BLaER1 treated with 17β-estradiol and CSF1 and Interleukin-3, amounts not matched to agents 10 nM and 100 nM (cell line): ENCODE data around the gene RNASEL.

ENCODE experiments used
- H3K27ac ChIP-seq, 11 experiments: shearing (Covaris generic); formaldehyde crosslinking; 2 replicates each; pipeline ENCODE4 v1.8.1; 2022
- H3K27me3 ChIP-seq, 11 experiments: shearing (Covaris generic); formaldehyde crosslinking; 2 replicates each; pipeline ENCODE4 v1.8.1; 2022
- H3K36me3 ChIP-seq, 11 experiments: shearing (Covaris generic); formaldehyde crosslinking; 2 replicates each; pipeline ENCODE4 v1.8.1; 2022
- H3K4me1 ChIP-seq, 10 experiments: shearing (Covaris generic); formaldehyde crosslinking; 2 replicates each; pipeline ENCODE4 v1.8.1; 2022
- H3K4me2 ChIP-seq, 11 experiments: shearing (Covaris generic); formaldehyde crosslinking; 2 replicates each; pipeline ENCODE4 v1.8.1; 2022
- H3K4me3 ChIP-seq, 10 experiments: shearing (Covaris generic); formaldehyde crosslinking; 2 replicates each; pipeline ENCODE4 v1.8.1; 2022
- H3K9ac ChIP-seq, 11 experiments: shearing (Covaris generic); formaldehyde crosslinking; 2 replicates each; pipeline ENCODE4 v1.8.1; 2022
- H3K9me3 ChIP-seq, 11 experiments: shearing (Covaris generic); formaldehyde crosslinking; replicated peaks in 1 of 11; 2 replicates each; pipeline ENCODE4 v1.8.1; 2022
- H4K20me1 ChIP-seq, 11 experiments: shearing (Covaris generic); formaldehyde crosslinking; 2 replicates each; pipeline ENCODE4 v1.8.1; 2022
- Cebpa-rat ChIP-seq, 11 experiments: shearing (Covaris generic); IDR thresholded peaks; 2 replicates each; pipeline ENCODE4 v1.8.1; 2022

The RNASEL gene

GRCh38 chr1:182608845-182609610 is 20.0 kb upstream of the RNASEL start:
- Histone ChIP-seq H3K9ac (no peak overlapping the region), H3K4me2 (peak overlapping the region in 9 of 11 experiments; percentile 1 to 78 (median 26); a peak in 12 of 22 replicates), H4K20me1 (peaks cover 0 to 2% (median 0%) of the 10 kb centered on the region in 11 experiments; a peak in 4 of 22 replicates), H3K36me3 (no peaks in the 10 kb centered on the region), H3K4me3 (no peak overlapping the region), H3K27ac (peak overlapping the region in 3 of 11 experiments; percentile 9 to 37 (median 11); a peak in 4 of 22 replicates), H3K27me3 (0 out of 22 replicates have a peak, but pooled peaks cover 0 to 4% (median 0%) of the 10 kb centered on the region in 11 experiments), H3K9me3 (no peaks in the 10 kb centered on the region), H3K4me1 (peaks cover 68 to 78% (median 74%) of the 10 kb centered on the region in 10 experiments)
- TF ChIP-seq Cebpa-rat (IDR thresholded peaks at IDR 0.05) = no peak

GRCh38 chr1:182608236-182608635 is 19.2 kb upstream of the RNASEL start:
- Histone ChIP-seq H3K4me1 (peaks cover 64 to 78% (median 74%) of the 10 kb centered on the region in 10 experiments), H3K4me2 (peak overlapping the region in 9 of 11 experiments; percentile 46 to 78 (median 63); a peak in 16 of 22 replicates), H3K9ac (no peak overlapping the region), H3K27ac (no peak overlapping the region), H3K36me3 (peaks cover 0 to 1% (median 0%) of the 10 kb centered on the region in 11 experiments; a peak in 3 of 22 replicates), H4K20me1 (peaks cover 0 to 10% (median 7%) of the 10 kb centered on the region in 11 experiments; a peak in 8 of 22 replicates), H3K9me3 (no peaks in the 10 kb centered on the region), H3K4me3 (no peak overlapping the region), H3K27me3 (0 out of 22 replicates have a peak, but pooled peaks cover 0 to 4% (median 0%) of the 10 kb centered on the region in 11 experiments)
- no peak for TF ChIP-seq Cebpa-rat (IDR thresholded peaks at IDR 0.05)

- Histone ChIP-seq H4K20me1 (peaks cover 0 to 16% (median 13%) of the 10 kb centered on the region in 11 experiments; a peak in 10 of 22 replicates), H3K4me3 (no peak overlapping the region), H3K27ac (peak overlapping the region in 3 of 11 experiments; percentile 2 to 24 (median 6); a peak in 5 of 22 replicates), H3K27me3 (0 out of 22 replicates have a peak, but pooled peaks cover 0 to 4% (median 0%) of the 10 kb centered on the region in 11 experiments), H3K4me1 (peaks cover 64 to 78% (median 74%) of the 10 kb centered on the region in 10 experiments), H3K9me3 (no peaks in the 10 kb centered on the region), H3K9ac (no peak overlapping the region), H3K36me3 (peaks cover 0 to 8% (median 3%) of the 10 kb centered on the region in 11 experiments; a peak in 9 of 22 replicates), H3K4me2 (peak overlapping the region; percentile 46 to 78 (median 59); a peak in 21 of 22 replicates)
- no peak for TF ChIP-seq Cebpa-rat (IDR thresholded peaks at IDR 0.05)
Observed at GRCh38 chr1:182607566-182607965, 18.5 kb upstream of the RNASEL start.

- peaks cover 15 to 38% (median 29%) of the 10 kb centered on the region in 11 experiments; a peak in 21 of 22 replicates for H3K36me3 ChIP-seq
- peaks cover 0 to 47% (median 35%) of the 10 kb centered on the region in 11 experiments; a peak in 17 of 22 replicates for H4K20me1 ChIP-seq
- H3K9ac ChIP-seq = peak within 1 kb of the TSS; percentile 67 to 88 (median 75)
- H3K4me2 ChIP-seq = peak within 1 kb of the TSS; percentile 91 to 98 (median 96)
- H3K4me3 ChIP-seq = peak within 1 kb of the TSS; percentile 62 to 86 (median 72)
- no peaks in the 10 kb centered on the region for H3K9me3 ChIP-seq
- H3K27ac ChIP-seq = peak within 1 kb of the TSS in 10 of 11 experiments; percentile 55 to 84 (median 68); a peak in 20 of 22 replicates
- 0 out of 22 replicates have a peak, but pooled peaks cover 0 to 4% (median 0%) of the 10 kb centered on the region in 11 experiments for H3K27me3 ChIP-seq
- H3K4me1 ChIP-seq = peaks cover 71 to 86% (median 82%) of the 10 kb centered on the region in 10 experiments
- no peak for TF ChIP-seq Cebpa-rat (IDR thresholded peaks at IDR 0.05)
Observed at GRCh38 chr1:182604175-182605164, 15.4 kb upstream of the RNASEL start, which contains the start of gene RGS16. TSS of gene RGS16 (minus strand) at chr1:182604389. CDS start at chr1:182604259, 130 bp downstream.

- peaks cover 72 to 86% (median 82%) of the 10 kb centered on the region in 10 experiments for H3K4me1 ChIP-seq
- 0 out of 22 replicates have a peak, but pooled peaks cover 0 to 4% (median 0%) of the 10 kb centered on the region in 11 experiments for H3K27me3 ChIP-seq
- H3K4me2 ChIP-seq = peak overlapping the region; percentile 91 to 98 (median 96)
- H3K36me3 ChIP-seq = peaks cover 19 to 45% (median 36%) of the 10 kb centered on the region in 11 experiments; a peak in 21 of 22 replicates
- TF ChIP-seq Cebpa-rat (IDR thresholded peaks at IDR 0.05) = no peak
- H3K27ac ChIP-seq = peak overlapping the region in 10 of 11 experiments; percentile 55 to 84 (median 68); a peak in 19 of 22 replicates
- H4K20me1 ChIP-seq = peaks cover 0 to 55% (median 41%) of the 10 kb centered on the region in 11 experiments; a peak in 17 of 22 replicates
- peak overlapping the region; percentile 67 to 88 (median 75) for H3K9ac ChIP-seq
- H3K9me3 ChIP-seq = no peaks in the 10 kb centered on the region
- H3K4me3 ChIP-seq = peak overlapping the region; percentile 62 to 86 (median 72)
Observed at GRCh38 chr1:182603646-182604174, 14.7 kb upstream of the RNASEL start.

- H3K9me3 ChIP-seq = no peaks in the 10 kb centered on the region
- 0 out of 22 replicates have a peak, but pooled peaks cover 0 to 4% (median 0%) of the 10 kb centered on the region in 11 experiments for H3K27me3 ChIP-seq
- peak overlapping the region; percentile 91 to 98 (median 96) for H3K4me2 ChIP-seq
- TF ChIP-seq Cebpa-rat (IDR thresholded peaks at IDR 0.05) = no peak
- peaks cover 19 to 48% (median 36%) of the 10 kb centered on the region in 11 experiments; a peak in 21 of 22 replicates for H3K36me3 ChIP-seq
- H4K20me1 ChIP-seq = peaks cover 0 to 60% (median 41%) of the 10 kb centered on the region in 11 experiments; a peak in 17 of 22 replicates
- peaks cover 76 to 89% (median 85%) of the 10 kb centered on the region in 10 experiments for H3K4me1 ChIP-seq
- H3K4me3 ChIP-seq = peak overlapping the region; percentile 62 to 86 (median 72)
- peak overlapping the region; percentile 67 to 88 (median 75) for H3K9ac ChIP-seq
- peak overlapping the region in 10 of 11 experiments; percentile 55 to 84 (median 68); a peak in 20 of 22 replicates for H3K27ac ChIP-seq
Observed at GRCh38 chr1:182602935-182603645, 14.0 kb upstream of the RNASEL start.

GRCh38 chr1:182601913-182602312 is 12.9 kb upstream of the RNASEL start:
- H3K4me3 ChIP-seq = peak overlapping the region; percentile 62 to 86 (median 72)
- H3K36me3 ChIP-seq = peaks cover 19 to 48% (median 36%) of the 10 kb centered on the region in 11 experiments; a peak in 21 of 22 replicates
- no peaks in the 10 kb centered on the region for H3K9me3 ChIP-seq
- 0 out of 22 replicates have a peak, but pooled peaks cover 0 to 4% (median 0%) of the 10 kb centered on the region in 11 experiments for H3K27me3 ChIP-seq
- peaks cover 66 to 81% (median 75%) of the 10 kb centered on the region in 10 experiments for H3K4me1 ChIP-seq
- H3K27ac ChIP-seq = peak overlapping the region in 10 of 11 experiments; percentile 9 to 84 (median 59); a peak in 17 of 22 replicates
- peak overlapping the region; percentile 67 to 88 (median 75); a peak in 21 of 22 replicates for H3K9ac ChIP-seq
- peak overlapping the region; percentile 91 to 98 (median 96) for H3K4me2 ChIP-seq
- H4K20me1 ChIP-seq = peaks cover 0 to 60% (median 41%) of the 10 kb centered on the region in 11 experiments; a peak in 17 of 22 replicates
- TF ChIP-seq Cebpa-rat (IDR thresholded peaks at IDR 0.05) = no peak
